DOHH2 (cell line): Measurements from ENCODE around the gene PRKD3.

Experiments used
- H3F3A ChIP-seq: fragments of 200-600 bp; sonication (generic), shearing (Covaris generic); 2 replicates; pipeline ENCODE4 v1.6.0; 2016; ENCODE audit warnings: antibody characterized with exemption, mild to moderate bottlenecking; ENCODE audit not compliant: control insufficient read depth, insufficient read depth
- H3K27ac ChIP-seq: fragments of 200-600 bp; sonication (generic); 2 replicates; pipeline ENCODE4 v1.5.1; 2014; ENCODE audit warnings: low read depth, mild to moderate bottlenecking, low read length, moderate library complexity
- H3K27me3 ChIP-seq: fragments of 200-600 bp; sonication (generic); 2 replicates; pipeline ENCODE4 v1.6.1; 2014; ENCODE audit warnings: mild to moderate bottlenecking, low read length, mixed read lengths; ENCODE audit not compliant: control insufficient read depth
- H3K36me3 ChIP-seq: fragments of 200-600 bp; sonication (generic); 2 replicates; pipeline ENCODE4 v1.6.1; 2014; ENCODE audit warnings: mild to moderate bottlenecking, low read length, moderate library complexity, mixed read lengths; ENCODE audit not compliant: control insufficient read depth
- H3K4me1 ChIP-seq: fragments of 200-600 bp; sonication (generic); 2 replicates; pipeline ENCODE4 v1.6.1; 2014; ENCODE audit warnings: mild to moderate bottlenecking, low read length, mixed read lengths; ENCODE audit not compliant: control insufficient read depth
- H3K4me2 ChIP-seq: fragments of 200-600 bp; sonication (generic); 2 replicates; pipeline ENCODE4 v1.6.0; 2014; ENCODE audit warnings: mild to moderate bottlenecking, low read length, moderate library complexity
- H3K4me3 ChIP-seq: fragments of 200-600 bp; sonication (generic); 2 replicates; pipeline ENCODE4 v1.5.1; 2014; ENCODE audit warnings: mild to moderate bottlenecking, low read length, mixed read lengths
- H3K79me2 ChIP-seq: fragments of 200-600 bp; sonication (generic); 2 replicates; pipeline ENCODE4 v1.6.1; 2014; ENCODE audit warnings: mild to moderate bottlenecking, low read length, mixed read lengths; ENCODE audit not compliant: control insufficient read depth
- H3K9me2 ChIP-seq: fragments of 200-600 bp; sonication (generic); replicated peaks from 2 replicates; pipeline ENCODE4 v1.6.1; 2014; ENCODE audit warnings: mild to moderate bottlenecking, low read length, mixed read lengths; ENCODE audit not compliant: control insufficient read depth
- H3K9me3 ChIP-seq: fragments of 200-600 bp; sonication (generic); 2 replicates; pipeline ENCODE4 v1.6.1; 2014; ENCODE audit warnings: antibody characterized with exemption, low read length, mixed read lengths; ENCODE audit not compliant: control insufficient read depth, insufficient read depth
- H4K20me1 ChIP-seq: fragments of 200-600 bp; sonication (generic); 2 replicates; pipeline ENCODE4 v1.6.0; 2014; ENCODE audit warnings: low read depth, mild to moderate bottlenecking, antibody characterized with exemption, low read length, moderate library complexity; ENCODE audit not compliant: control insufficient read depth, insufficient read depth
- EZH2phosphoT487 ChIP-seq: fragments of 200-600 bp; sonication (generic); IDR thresholded peaks from 2 replicates; pipeline ENCODE4 v1.6.1; 2017; ENCODE audit warnings: borderline replicate concordance, mild to moderate bottlenecking, antibody characterized with exemption, low read length, moderate library complexity, mixed read lengths
- TF ChIP-seq, protein P1 (sequence below): fragments of 200-600 bp; sonication (generic); IDR thresholded peaks from one replicate; pipeline ENCODE4 v1.5.1; 2014; ENCODE audit warnings: antibody characterized with exemption, mild to moderate bottlenecking, low read depth, low read length; ENCODE audit not compliant: poor library complexity, severe bottlenecking

PRKD3 gene

GRCh38 chr2:37349231-37349860, 24.7 kb upstream of the PRKD3 start:
- Histone ChIP-seq H3K4me1 (peaks cover 40% of the 10 kb centered on the region), H3K79me2 (no peaks in the 10 kb centered on the region), H3K4me3 (no peak overlapping the region), H3K27ac (no peak overlapping the region), H3K9me2 (no peaks in the 10 kb centered on the region), H4K20me1 (no peaks in the 10 kb centered on the region), H3F3A (0 out of 2 replicates have a peak, but pooled peaks cover 2% of the 10 kb centered on the region), H3K9me3 (no peaks in the 10 kb centered on the region), H3K36me3 (no peaks in the 10 kb centered on the region), H3K4me2 (peak overlapping the region; percentile 21), H3K27me3 (no peaks in the 10 kb centered on the region)
- TF ChIP-seq, protein P1, sequence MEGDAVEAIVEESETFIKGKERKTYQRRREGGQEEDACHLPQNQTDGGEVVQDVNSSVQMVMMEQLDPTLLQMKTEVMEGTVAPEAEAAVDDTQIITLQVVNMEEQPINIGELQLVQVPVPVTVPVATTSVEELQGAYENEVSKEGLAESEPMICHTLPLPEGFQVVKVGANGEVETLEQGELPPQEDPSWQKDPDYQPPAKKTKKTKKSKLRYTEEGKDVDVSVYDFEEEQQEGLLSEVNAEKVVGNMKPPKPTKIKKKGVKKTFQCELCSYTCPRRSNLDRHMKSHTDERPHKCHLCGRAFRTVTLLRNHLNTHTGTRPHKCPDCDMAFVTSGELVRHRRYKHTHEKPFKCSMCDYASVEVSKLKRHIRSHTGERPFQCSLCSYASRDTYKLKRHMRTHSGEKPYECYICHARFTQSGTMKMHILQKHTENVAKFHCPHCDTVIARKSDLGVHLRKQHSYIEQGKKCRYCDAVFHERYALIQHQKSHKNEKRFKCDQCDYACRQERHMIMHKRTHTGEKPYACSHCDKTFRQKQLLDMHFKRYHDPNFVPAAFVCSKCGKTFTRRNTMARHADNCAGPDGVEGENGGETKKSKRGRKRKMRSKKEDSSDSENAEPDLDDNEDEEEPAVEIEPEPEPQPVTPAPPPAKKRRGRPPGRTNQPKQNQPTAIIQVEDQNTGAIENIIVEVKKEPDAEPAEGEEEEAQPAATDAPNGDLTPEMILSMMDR: no peak
- TF ChIP-seq EZH2phosphoT487: no peak

GRCh38 chr2:37348155-37348554, 23.5 kb upstream of the PRKD3 start:
- Histone ChIP-seq H3K27ac (no peak overlapping the region), H3K9me2 (no peaks in the 10 kb centered on the region), H3K4me3 (no peak overlapping the region), H3K4me2 (no peak overlapping the region), H3K4me1 (peaks cover 51% of the 10 kb centered on the region), H3K9me3 (no peaks in the 10 kb centered on the region), H3K27me3 (no peaks in the 10 kb centered on the region), H3K36me3 (no peaks in the 10 kb centered on the region), H3K79me2 (no peaks in the 10 kb centered on the region), H3F3A (peaks cover 13% of the 10 kb centered on the region), H4K20me1 (no peaks in the 10 kb centered on the region)
- TF ChIP-seq EZH2phosphoT487: no peak
- TF ChIP-seq, protein P1: no peak

DNA sequence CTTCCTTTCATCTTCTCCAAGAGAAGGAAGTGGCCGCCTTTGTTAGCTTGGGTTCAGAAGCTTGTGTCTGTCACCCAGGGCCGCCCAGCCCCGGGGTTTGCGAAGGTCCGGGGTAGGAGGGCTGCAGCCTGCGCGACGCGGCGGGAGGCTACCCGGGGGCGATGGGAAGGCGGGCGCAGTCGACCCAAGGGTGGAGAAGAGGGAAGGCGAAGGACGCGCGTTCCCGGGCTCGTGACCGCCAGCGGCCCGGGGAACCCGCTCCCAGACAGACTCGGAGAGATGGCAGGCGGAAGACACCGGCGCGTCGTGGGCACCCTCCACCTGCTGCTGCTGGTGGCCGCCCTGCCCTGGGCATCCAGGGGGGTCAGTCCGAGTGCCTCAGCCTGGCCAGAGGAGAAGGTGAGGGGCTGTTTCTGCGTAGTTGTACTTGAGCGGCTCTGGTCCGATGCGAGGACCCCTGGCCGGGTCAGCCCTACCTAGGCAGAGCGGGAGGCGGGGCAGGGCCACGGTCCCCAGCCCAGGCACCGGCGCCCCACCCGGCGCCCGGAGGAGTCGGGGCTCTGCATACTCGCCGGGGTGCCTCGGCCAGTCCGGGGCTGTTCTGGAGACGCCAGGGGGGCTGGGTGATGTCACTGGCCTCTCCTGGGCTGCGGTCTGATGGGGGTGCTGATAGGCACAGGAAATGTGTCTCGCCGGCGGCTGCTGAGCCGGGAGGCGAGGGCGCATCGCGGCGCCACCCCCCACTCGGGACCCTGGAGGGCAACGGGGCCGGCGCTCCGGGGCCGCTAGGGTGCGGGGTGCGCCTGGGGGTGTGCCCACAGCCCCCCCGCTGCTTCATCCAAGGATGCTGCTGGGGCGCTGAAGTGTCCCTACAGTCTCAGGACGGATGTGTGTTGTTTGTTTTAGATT, 20.1 kb upstream of the PRKD3 start, which contains the start of gene QPCT:
TSS of gene QPCT (plus strand) at position 178 of the 909 bp plus-strand sequence. CDS start at position 280, 102 bp downstream.
- Histone ChIP-seq H3K27me3 (no peaks in the 10 kb centered on the region), H3K4me2 (peak within 1 kb of the TSS; percentile 96), H3K36me3 (no peaks in the 10 kb centered on the region), H3K4me3 (peak within 1 kb of the TSS; percentile 81), H3K79me2 (no peaks in the 10 kb centered on the region), H3K27ac (peak within 1 kb of the TSS; percentile 27), H3K9me2 (no peaks in the 10 kb centered on the region), H3K4me1 (peaks cover 51% of the 10 kb centered on the region), H4K20me1 (no peaks in the 10 kb centered on the region), H3F3A (peaks cover 17% of the 10 kb centered on the region), H3K9me3 (no peaks in the 10 kb centered on the region)
- no peak for TF ChIP-seq EZH2phosphoT487
- TF ChIP-seq, protein P1: peak; percentile 29
